ENCODE results near the gene ITPKC.

The ITPKC gene

GRCh38 chr19:40700083-40700482, 16.8 kb upstream of the ITPKC start:
- no peak for TF ChIP-seq POLR2AphosphoS5 (IDR thresholded peaks at IDR 0.05; ENCODE audit: low read depth, low read length)
- TF ChIP-seq SIN3A (IDR thresholded peaks at IDR 0.05; ENCODE audit: borderline replicate concordance, insufficient read depth, low read length), result no peak
- no peak for TF ChIP-seq FOXP2 (optimal IDR thresholded peaks at IDR 0.05; ENCODE audit: borderline replicate concordance, extremely low read depth, extremely low read length, insufficient read depth)
- TF ChIP-seq REST (IDR thresholded peaks at IDR 0.05; ENCODE audit: insufficient read depth in 1 of 2, low read depth in 2 of 2, low read length in 2 of 2), result no peak
- TF ChIP-seq TAF1 (IDR thresholded peaks at IDR 0.05; ENCODE audit: borderline replicate concordance, insufficient read depth, low read length), result no peak

- TF ChIP-seq REST (IDR thresholded peaks at IDR 0.05; ENCODE audit: insufficient read depth in 1 of 2, low read depth in 2 of 2, low read length in 2 of 2) (no peak), SIN3A (IDR thresholded peaks at IDR 0.05; ENCODE audit: borderline replicate concordance, insufficient read depth, low read length) (no peak), TAF1 (IDR thresholded peaks at IDR 0.05; ENCODE audit: borderline replicate concordance, insufficient read depth, low read length) (no peak), POLR2AphosphoS5 (IDR thresholded peaks at IDR 0.05; ENCODE audit: low read depth, low read length) (no peak), FOXP2 (optimal IDR thresholded peaks at IDR 0.05; ENCODE audit: borderline replicate concordance, extremely low read depth, extremely low read length, insufficient read depth) (no peak)
Observed at GRCh38 chr19:40701758-40702157, 15.2 kb upstream of the ITPKC start.

GRCh38 chr19:40702337-40703012, 14.4 kb upstream of the ITPKC start:
- TF ChIP-seq FOXP2 (optimal IDR thresholded peaks at IDR 0.05; ENCODE audit: borderline replicate concordance, extremely low read depth, extremely low read length, insufficient read depth), result peak; percentile 66
- TF ChIP-seq REST (IDR thresholded peaks at IDR 0.05; ENCODE audit: insufficient read depth in 1 of 2, low read depth in 2 of 2, low read length in 2 of 2), result no peak

- TF ChIP-seq TAF1 (IDR thresholded peaks at IDR 0.05; ENCODE audit: borderline replicate concordance, insufficient read depth, low read length) (no peak), SIN3A (IDR thresholded peaks at IDR 0.05; ENCODE audit: borderline replicate concordance, insufficient read depth, low read length) (no peak), POLR2AphosphoS5 (IDR thresholded peaks at IDR 0.05; ENCODE audit: low read depth, low read length) (no peak), REST (IDR thresholded peaks at IDR 0.05; ENCODE audit: insufficient read depth in 1 of 2, low read depth in 2 of 2, low read length in 2 of 2) (no peak), FOXP2 (optimal IDR thresholded peaks at IDR 0.05; ENCODE audit: borderline replicate concordance, extremely low read depth, extremely low read length, insufficient read depth) (no peak)
Observed at GRCh38 chr19:40703029-40703755, 13.7 kb upstream of the ITPKC start.
